SW 1271 (cell line): Measurements from ENCODE around the gene GABARAPL1.

Experiments
- DNase-seq, 2 experiments: peaks; one replicate each; lab custom pipeline; 2025; lab: John Stamatoyannopoulos, UW

Gene GABARAPL1

GRCh38 chr12:10234562-10234961, 21.9 kb downstream of the GABARAPL1 start:
- no peak for DNase-seq

DNA sequence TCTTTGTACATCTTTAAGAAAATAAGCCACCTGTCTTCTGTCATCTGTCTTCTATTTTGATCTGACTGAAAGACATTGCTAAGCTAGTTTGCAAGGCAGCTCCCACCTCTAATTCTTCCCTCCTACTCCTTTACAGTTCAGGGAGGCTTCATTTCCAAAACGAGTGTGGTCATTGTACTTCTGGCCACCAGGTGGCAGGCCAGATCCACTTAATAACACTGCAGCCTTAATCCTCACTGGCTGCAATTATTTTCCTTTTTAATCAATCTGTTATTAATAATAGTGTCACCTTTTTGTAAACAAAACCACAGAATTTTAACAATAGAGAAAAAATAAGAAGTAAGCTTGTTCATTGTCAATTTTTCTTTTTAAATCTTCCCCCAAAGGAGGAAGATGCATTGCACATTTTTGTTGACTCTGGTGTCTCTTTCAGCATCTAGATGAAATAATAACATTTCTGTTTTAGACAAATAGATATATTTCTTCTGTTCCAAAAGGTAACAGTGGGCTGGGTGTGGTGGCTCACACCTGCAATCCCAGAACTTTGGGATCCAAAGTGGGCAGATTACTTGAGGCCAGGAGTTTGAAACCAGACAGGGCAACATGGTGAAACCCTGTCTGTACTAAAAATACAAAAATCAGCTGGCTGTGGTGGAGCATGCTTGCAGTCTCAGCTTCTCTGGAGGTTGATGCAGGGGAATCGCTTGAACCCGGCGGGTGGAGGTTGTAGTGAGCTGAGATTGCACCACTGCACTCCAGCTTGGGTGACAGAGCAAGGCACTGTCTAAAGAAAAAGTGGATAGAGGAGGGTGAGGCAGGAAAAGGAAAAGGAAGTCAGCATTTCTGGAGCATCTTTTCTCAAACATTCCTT, 23.3 kb downstream of the GABARAPL1 start:
- DNase-seq: peak in 1 of 2 experiments; percentile 70

DNA sequence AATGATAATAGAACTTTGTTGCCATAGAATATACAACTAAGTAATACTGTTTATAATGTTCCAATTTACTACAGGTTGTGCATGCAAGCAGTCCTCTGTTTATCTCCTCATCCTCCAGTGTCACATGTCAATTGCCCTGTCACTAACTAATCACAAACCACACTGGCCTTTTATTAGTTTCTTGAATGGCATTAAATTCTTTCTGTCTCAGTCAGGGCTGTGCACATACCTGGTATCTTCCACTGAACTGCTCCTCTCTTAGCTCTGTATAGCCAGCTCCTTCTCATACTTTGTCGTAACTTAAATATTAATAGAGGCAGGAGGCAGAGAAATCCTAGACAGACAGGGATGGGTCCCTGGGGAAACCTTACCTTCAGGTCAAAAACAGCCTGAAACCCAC, 24.0 kb downstream of the GABARAPL1 start:
- DNase-seq: no peak

DNA sequence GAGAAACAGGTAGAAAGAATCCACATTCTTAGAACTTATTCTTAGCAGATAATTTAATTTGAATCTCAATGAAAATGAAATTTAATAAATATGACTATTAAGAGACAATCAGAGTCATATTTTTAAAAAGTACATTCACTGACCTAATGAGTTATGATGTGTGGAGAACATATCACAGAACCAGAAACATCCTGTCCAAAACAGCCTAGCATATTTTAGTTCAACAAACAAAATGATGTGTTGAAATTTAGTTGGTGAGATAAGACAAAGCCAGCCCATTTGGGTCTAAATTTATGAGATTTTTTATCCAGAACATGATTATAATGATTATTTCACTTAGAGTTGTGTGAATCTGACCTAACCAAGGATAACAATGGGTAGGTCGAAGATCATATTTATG, 25.8 kb downstream of the GABARAPL1 start:
- DNase-seq: no peak

DNA sequence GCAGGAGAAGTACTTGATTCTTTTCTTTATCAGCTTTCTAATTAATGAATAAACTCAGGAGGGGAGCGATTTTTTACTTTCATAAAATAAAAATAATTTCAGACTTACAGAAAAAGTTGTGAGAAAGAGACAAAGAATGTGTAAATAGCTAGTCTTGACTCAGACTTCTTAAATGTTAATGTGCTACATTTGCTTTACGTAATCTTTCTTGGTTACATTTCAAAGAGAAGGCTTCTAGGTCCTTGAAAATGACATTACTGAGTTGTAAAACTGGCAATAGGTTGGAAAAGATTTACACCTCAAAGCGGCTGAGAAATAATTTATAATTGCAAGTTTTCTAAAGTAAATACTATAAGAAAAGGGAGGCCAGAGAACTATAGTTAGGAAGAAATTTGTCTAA, 28.6 kb downstream of the GABARAPL1 start:
- no peak for DNase-seq

- no peak for DNase-seq
These were observed 29.1 kb downstream of the GABARAPL1 start for GRCh38 chr12:10241727-10242126.

DNA sequence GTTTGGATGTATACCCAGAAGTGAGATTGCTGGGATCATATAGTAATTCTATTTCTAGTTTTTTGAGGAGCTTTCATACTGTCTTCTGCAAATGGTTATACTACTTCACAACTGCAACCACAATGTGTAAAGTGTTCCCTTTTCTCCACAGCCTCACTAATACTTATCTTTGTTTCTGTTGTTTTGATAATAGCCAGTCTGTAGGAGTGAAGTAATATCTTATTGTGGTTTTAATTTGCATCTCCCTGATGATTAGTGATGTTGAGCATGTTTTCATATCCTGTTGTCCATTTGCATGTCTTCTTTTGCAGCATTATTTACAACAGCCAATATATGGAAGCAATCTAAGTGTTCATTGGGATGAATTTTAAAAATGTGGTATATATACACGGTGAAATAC, 29.9 kb downstream of the GABARAPL1 start:
- no peak for DNase-seq

DNA sequence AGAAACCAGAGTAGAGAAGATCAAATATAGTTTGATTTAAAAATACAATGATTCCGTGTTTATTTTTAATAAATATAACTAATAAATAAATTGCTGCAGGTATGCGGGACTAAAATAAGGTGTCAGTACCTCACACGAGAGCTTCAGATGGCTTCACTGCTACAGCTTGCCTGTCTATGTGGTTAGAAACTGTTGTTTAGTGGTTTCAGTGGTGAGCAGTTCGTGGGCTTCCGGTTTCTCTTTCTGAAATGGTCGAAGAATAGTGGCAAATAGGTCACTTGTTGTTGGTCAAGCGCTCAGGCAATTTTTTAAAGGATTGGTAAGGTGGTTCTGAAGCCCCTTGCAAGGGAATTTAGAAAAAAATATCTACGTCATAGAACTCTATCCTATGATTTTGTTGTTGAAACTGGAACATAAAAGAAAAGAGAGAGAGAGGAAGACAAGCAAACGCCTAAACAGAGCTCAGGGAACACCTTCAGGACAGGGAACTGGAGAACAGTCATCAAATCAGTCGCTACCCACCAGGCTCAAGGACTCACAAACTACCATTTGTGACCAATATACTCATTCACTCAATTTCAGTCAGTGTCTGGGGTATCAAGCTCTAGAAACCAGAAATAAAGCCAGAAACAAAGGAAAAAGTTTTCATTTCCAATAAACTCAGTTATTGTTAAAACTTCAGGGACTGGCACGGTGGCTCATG, 31.3 kb downstream of the GABARAPL1 start:
- DNase-seq: no peak

DNA sequence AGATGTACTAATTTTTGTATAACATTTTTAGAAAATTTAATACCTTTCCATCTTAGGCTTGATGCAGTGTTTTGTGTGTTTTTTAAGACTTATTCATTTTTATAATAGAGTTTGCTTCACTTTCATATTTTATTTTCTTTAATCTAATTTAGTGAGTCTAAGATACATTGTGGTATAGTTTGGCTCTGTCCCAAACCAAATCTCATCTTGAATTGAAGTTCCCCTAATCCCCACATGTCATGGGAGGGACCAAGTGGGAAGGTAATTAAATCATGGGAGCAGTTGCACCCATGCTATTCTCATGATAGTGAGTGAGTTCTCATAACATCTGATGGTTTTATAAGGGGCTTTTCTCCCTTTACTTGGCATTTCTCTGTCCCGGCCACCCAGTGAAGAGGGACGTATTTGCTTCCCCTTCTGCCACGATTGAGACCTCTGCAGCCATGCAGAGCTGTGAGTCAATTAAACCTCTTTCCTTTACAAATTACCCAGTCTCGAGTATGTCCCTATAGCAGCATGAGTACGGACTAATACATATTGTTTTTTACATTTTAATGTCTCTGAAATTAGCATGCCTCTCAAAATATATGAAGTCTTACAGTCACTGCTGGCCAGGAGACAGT, 34.9 kb downstream of the GABARAPL1 start:
- no peak for DNase-seq

- DNase-seq: no peak
These were observed 37.2 kb downstream of the GABARAPL1 start for GRCh38 chr12:10249690-10250455.

- no peak for DNase-seq
These were observed 39.0 kb downstream of the GABARAPL1 start for GRCh38 chr12:10251669-10252068.

- DNase-seq: no peak
These were observed 39.5 kb downstream of the GABARAPL1 start for GRCh38 chr12:10252201-10252600.

DNA sequence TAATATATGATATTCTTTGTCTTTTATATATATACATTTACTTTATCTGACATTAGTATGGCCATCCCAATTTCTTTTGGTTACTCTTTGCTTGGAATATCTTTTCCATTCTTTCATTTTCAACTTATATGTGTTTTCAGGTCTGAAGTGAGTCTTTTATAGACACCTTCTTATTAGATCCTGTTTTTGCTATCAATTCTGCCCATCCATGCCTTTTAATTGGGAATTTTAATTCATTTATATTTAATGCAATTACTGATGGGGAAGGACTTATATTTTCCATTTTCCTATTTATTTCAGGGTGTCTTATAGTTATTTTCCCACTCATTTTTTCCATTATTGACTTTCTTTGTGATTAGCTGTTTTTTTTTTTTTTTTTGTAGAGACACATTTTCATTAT, 43.4 kb downstream of the GABARAPL1 start:
- no peak for DNase-seq

DNA sequence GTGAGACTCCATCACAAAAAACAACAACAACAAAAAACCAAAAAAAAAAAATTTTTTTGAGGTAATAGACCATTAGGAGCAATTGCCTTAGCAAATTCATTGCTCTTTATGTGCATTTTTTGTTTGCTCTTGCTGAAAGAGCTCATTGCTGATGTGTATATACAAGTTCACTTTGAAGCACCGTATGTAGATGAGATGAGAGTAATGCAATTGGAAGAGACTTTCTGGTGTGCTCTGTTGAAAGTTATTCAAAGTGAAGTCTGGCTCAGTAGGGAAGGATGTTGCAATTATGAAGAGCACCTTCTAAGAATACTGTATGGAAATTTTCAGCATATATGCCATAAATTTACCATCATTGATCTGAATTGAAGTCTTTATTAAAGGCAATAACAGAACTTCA, 48.2 kb downstream of the GABARAPL1 start:
- DNase-seq: no peak

GRCh38 chr12:10268037-10268436, 55.4 kb downstream of the GABARAPL1 start:
- DNase-seq: no peak

DNA sequence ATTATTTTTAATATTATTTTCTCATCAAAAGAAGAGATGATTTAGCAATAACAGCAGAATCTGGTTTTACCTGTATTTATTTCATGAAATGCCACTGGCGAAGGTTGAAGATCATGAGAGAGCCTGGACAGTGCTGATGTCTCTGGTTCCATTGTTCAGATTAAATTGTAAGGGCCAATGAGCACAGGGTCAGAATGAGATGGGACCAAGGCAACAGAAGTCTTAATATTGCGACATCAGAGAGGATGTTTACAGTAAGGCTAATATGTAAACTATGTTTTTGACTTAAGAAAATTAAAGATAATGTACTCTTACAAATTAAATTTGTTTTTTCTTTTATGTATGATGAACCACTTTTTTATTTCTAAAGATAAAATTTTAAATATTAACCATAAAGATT, 59.8 kb downstream of the GABARAPL1 start:
- DNase-seq: no peak
